K562 (cell line): ENCODE data around the gene PIGT. TPM values are rescaled to one million over a fixed set of nuclear protein-coding genes. Genes with fewer than 3 reads are reported as not detected.

Source experiments
- ATAC-seq: fragments of 200-7000 bp; cut with Tn5 transposase; 3 replicates; pipeline ENCODE4 v1.9.1; 2020; ENCODE audit warnings: moderate library complexity
- BruUV-seq: library from RNA; stranded (reverse); fragments of 400-500 nt; replicated peaks from 2 replicates; lab custom pipeline; 2021; lab: Mats Ljungman, UMichigan
- CTCF ChIA-PET: fragments of 300-600 bp; formaldehyde crosslinking; extraction: SDS; loops from one replicate; lab custom pipeline; 2021; ENCODE audit warnings: low intra/inter-chr PET ratio; lab: Yijun Ruan, JAX
- POLR2A ChIA-PET: fragments of 300-600, 350-650 bp; sonication (Branson Sonifier 250); formaldehyde crosslinking; extraction: SDS; loops from one replicate; lab custom pipeline; 2021; ENCODE audit warnings: antibody characterized with exemption, inconsistent platforms; lab: Yijun Ruan, JAX
- DNase-seq, 4 experiments: peaks; one replicate each; pipeline versions ENCODE4 v3.0.0 to v3.0.0-alpha.2; 2011 to 2018; ENCODE audit warnings: low spot score in 3 of 4, mixed read lengths in 3 of 4; ENCODE audit errors: extremely low read depth in 1 of 4
- FAIRE-seq: peaks from 2 replicates; lab custom pipeline; 2011; peaks lifted over from hg19 to GRCh38; lab: Jason Lieb, UNC
- H2AFZ ChIP-seq: 2 replicates; pipeline ENCODE4 v1.6.0; 2011; ENCODE audit warnings: low read depth, low read length, control low read depth, inconsistent platforms
- H3K27ac ChIP-seq: fragments of 200-600 bp; 3 replicates; pipeline ENCODE4 v1.8.0; 2011; ENCODE audit warnings: low read depth, mild to moderate bottlenecking, control low read depth, inconsistent platforms, low read length, moderate library complexity, mixed read lengths; ENCODE audit errors: extremely low read depth
- H3K27me3 ChIP-seq, 2 experiments: fragments of 300-600 bp in 1 of 2; 2 replicates in 1 of 2; 3 replicates in 1 of 2; pipeline versions ENCODE4 v1.6.0 to v1.8.0; 2011; ENCODE audit warnings: inconsistent platforms in 2 of 2, low read length in 2 of 2, mild to moderate bottlenecking in 1 of 2, mixed read lengths in 1 of 2, moderate library complexity in 1 of 2; ENCODE audit not compliant: control insufficient read depth in 2 of 2, insufficient read depth in 2 of 2
- H3K36me3 ChIP-seq: fragments of 300-600 bp; 3 replicates; pipeline ENCODE4 v1.8.0; 2011; ENCODE audit warnings: mild to moderate bottlenecking, low read length, inconsistent platforms; ENCODE audit not compliant: control insufficient read depth, insufficient read depth
- H3K4me1 ChIP-seq, 2 experiments: fragments of 200-600 bp in 1 of 2; replicated peaks in 1 of 2; 2 replicates in 1 of 2; 3 replicates in 1 of 2; pipeline versions ENCODE4 v1.5.1 to v1.8.0; 2011; ENCODE audit warnings: inconsistent platforms in 2 of 2, low read length in 2 of 2, mild to moderate bottlenecking in 1 of 2, mixed read lengths in 1 of 2, moderate library complexity in 1 of 2; ENCODE audit not compliant: control insufficient read depth in 2 of 2, insufficient read depth in 2 of 2
- H3K4me2 ChIP-seq: 2 replicates; pipeline ENCODE4 v1.6.1; 2011; ENCODE audit warnings: low read length, control low read depth, inconsistent platforms, mixed read lengths; ENCODE audit not compliant: insufficient read depth
- H3K4me3 ChIP-seq: fragments of 200-600 bp; sonication (generic), shearing (Covaris generic); 2 replicates; pipeline ENCODE4 v1.5.1; 2016; ENCODE audit warnings: control low read depth, inconsistent platforms
- H3K79me2 ChIP-seq: fragments of 200-600 bp; 3 replicates; pipeline ENCODE4 v1.8.0; 2011; ENCODE audit warnings: low read length, inconsistent platforms; ENCODE audit not compliant: control insufficient read depth, insufficient read depth
- H3K9ac ChIP-seq, 2 experiments: 2 replicates each; pipeline versions ENCODE4 v1.6.0 to v1.6.1; 2011; ENCODE audit warnings: low read depth in 2 of 2, low read length in 2 of 2, control low read depth in 1 of 2, inconsistent platforms in 1 of 2, mild to moderate bottlenecking in 1 of 2, mixed read lengths in 1 of 2; ENCODE audit not compliant: insufficient read depth in 1 of 2
- H3K9me1 ChIP-seq: one replicate; pipeline ENCODE4 v1.6.0; 2011; ENCODE audit warnings: inconsistent platforms, mild to moderate bottlenecking, low read length, moderate library complexity; ENCODE audit not compliant: control insufficient read depth, insufficient read depth
- H3K9me3 ChIP-seq: replicated peaks from 2 replicates; pipeline ENCODE4 v1.5.1; 2011; ENCODE audit warnings: low read depth, low read length, inconsistent platforms; ENCODE audit not compliant: control insufficient read depth, insufficient read depth
- H4K20me1 ChIP-seq: replicated peaks from 2 replicates; pipeline ENCODE4 v1.6.1; 2011; ENCODE audit warnings: low read length, inconsistent platforms, mixed read lengths; ENCODE audit not compliant: control insufficient read depth, insufficient read depth
- FOXA3 ChIP-seq, 2 experiments: fragments of 450-650 bp in 1 of 2; sonication (generic) in 1 of 2; formaldehyde crosslinking; IDR thresholded peaks in 1 of 2; conservative IDR thresholded peaks in 1 of 2; 2 replicates each; pipeline versions ENCODE4 v1.4.0 to v1.8.0; 2020 to 2022; ENCODE audit warnings: mild to moderate bottlenecking in 2 of 2, missing genetic modification reagents in 1 of 2
- JUNB ChIP-seq: fragments of 450-650 bp; formaldehyde crosslinking; conservative IDR thresholded peaks from 2 replicates; pipeline ENCODE4 v1.4.0; 2020; ENCODE audit warnings: mild to moderate bottlenecking
- MCM3 ChIP-seq: fragments of 450-650 bp; IDR thresholded peaks from 2 replicates; pipeline ENCODE4 v1.6.1; 2016
- MTA1 ChIP-seq: fragments of 450-650 bp; IDR thresholded peaks from 2 replicates; pipeline ENCODE4 v1.6.1; 2017; ENCODE audit warnings: borderline replicate concordance
- MXI1 ChIP-seq: IDR thresholded peaks from 2 replicates; pipeline ENCODE4 v1.6.1; 2011; ENCODE audit warnings: low read depth, mild to moderate bottlenecking, improper control_type of control experiment, low read length
- NCOA1 ChIP-seq: fragments of 450-650 bp; IDR thresholded peaks from 2 replicates; pipeline ENCODE4 v1.6.1; 2016; ENCODE audit warnings: low read depth
- NFYB ChIP-seq: IDR thresholded peaks from 2 replicates; pipeline ENCODE4 v1.6.1; 2011; ENCODE audit warnings: mild to moderate bottlenecking, moderate library complexity; ENCODE audit not compliant: insufficient read length; ENCODE audit errors: extremely low read depth
- STAG1 ChIP-seq: sonication (generic); formaldehyde crosslinking; IDR thresholded peaks from 2 replicates; pipeline ENCODE4 v1.5.0; 2020; ENCODE audit warnings: missing genetic modification reagents, borderline replicate concordance
- TEAD4 ChIP-seq, 2 experiments: sonication (generic) in 1 of 2; formaldehyde crosslinking in 1 of 2; IDR thresholded peaks; 2 replicates each; pipeline versions ENCODE4 v1.6.1 to v1.8.0; 2012 to 2022; ENCODE audit warnings: borderline replicate concordance in 1 of 2, inconsistent platforms in 1 of 2, low read length in 1 of 2, mild to moderate bottlenecking in 1 of 2, missing genetic modification reagents in 1 of 2
- XRCC4 ChIP-seq: IDR thresholded peaks from one replicate; pipeline ENCODE4 v1.6.1; 2011; ENCODE audit not compliant: insufficient read depth, insufficient read length; ENCODE audit errors: extremely low read depth
- ZNF217 ChIP-seq: sonication (generic); formaldehyde crosslinking; IDR thresholded peaks from 2 replicates; pipeline ENCODE4 v1.8.0; 2022; ENCODE audit warnings: mild to moderate bottlenecking, missing genetic modification reagents
- ZNF408 ChIP-seq: fragments of 250-450 bp; sonication (Bioruptor Pico); IDR thresholded peaks from 2 replicates; pipeline ENCODE4 v1.4.0; 2020; ENCODE audit warnings: low read depth, mild to moderate bottlenecking, moderate library complexity
- ZNF444 ChIP-seq: fragments of 250-450 bp; sonication (Bioruptor Pico); IDR thresholded peaks from 2 replicates; pipeline ENCODE4 v1.4.0; 2020; ENCODE audit warnings: mild to moderate bottlenecking, moderate library complexity
- ZSCAN29 ChIP-seq: fragments of 450-650 bp; IDR thresholded peaks from 2 replicates; pipeline ENCODE4 v1.6.1; 2017
- WGBS: fragments of 100-300 bp; shearing (Covaris generic); methylation state at CpG from one replicate; pipeline ENCODE4 v1.1.6; 2016; ENCODE audit warnings: low coverage, mixed read lengths; ENCODE audit not compliant: insufficient coverage; ENCODE audit errors: missing lambda C conversion rate; 5-methylcytosine and 5-hydroxymethylcytosine counted together
- in situ Hi-C: fragments of 300-500 bp; cut with MboI; formaldehyde crosslinking; loops from 4 replicates; pipeline ENCODE4 v1.15.0; 2018; ENCODE audit warnings: inconsistent platforms, mixed read lengths
- intact Hi-C: fragments of 100-400 bp; cut with micrococcal nuclease; formaldehyde crosslinking; loops from 2 replicates; pipeline ENCODE4 v1.14.2; 2022
- polyA plus RNA-seq, 8 experiments: library from polyadenylated mRNA; depleted of rRNA in 4 of 8; stranded (reverse) in 5 of 8; unstranded in 3 of 8; fragments of >200 nt; fragmentation: Nextera tagmentation in 2 of 8; fragmentation: Illumina TruSeq in 1 of 8; extraction: Ambion mirVana in 2 of 8; extraction: Trizol in 1 of 8; gene quantifications; 2 replicates each; pipeline versions ENCODE4 v1.2.1 to v1.2.3, GENCODE V29; 2011 to 2014; ENCODE audit warnings: inconsistent platforms in 1 of 8, missing spikeins in 1 of 8
- total RNA-seq, 7 experiments: library from RNA; depleted of rRNA in 6 of 7; stranded (reverse); fragments of >200 nt in 6 of 7; fragmentation: Illumina TruSeq in 2 of 7; extraction: Trizol in 2 of 7; gene quantifications; 2 replicates each; pipeline versions ENCODE4 v1.2.1 to v1.2.3, GENCODE V29; 2011 to 2021; ENCODE audit warnings: low replicate concordance in 1 of 7
- TF ChIP-seq, protein P1 (sequence below): fragments of 450-650 bp; IDR thresholded peaks from one replicate; pipeline ENCODE4 v1.6.1; 2018; ENCODE audit warnings: mild to moderate bottlenecking, moderate library complexity; ENCODE audit not compliant: partially characterized antibody
- TF ChIP-seq, protein P2 (sequence below): fragments of 250-450 bp; sonication (Bioruptor Pico); IDR thresholded peaks from 2 replicates; pipeline ENCODE4 v1.4.0; 2020; ENCODE audit warnings: mild to moderate bottlenecking, moderate library complexity, borderline replicate concordance
- TF ChIP-seq, protein P3 (sequence below): fragments of 450-650 bp; IDR thresholded peaks from 2 replicates; pipeline ENCODE4 v1.6.1; 2016; ENCODE audit warnings: borderline replicate concordance

Gene PIGT
- total and polyA plus RNA-seq, 9 of the 15 experiments (the other 6 are each of a cell fraction or from before 2014, with no cell fraction given), result 14.6 to 108 (median 46.9) TPM

DNA sequence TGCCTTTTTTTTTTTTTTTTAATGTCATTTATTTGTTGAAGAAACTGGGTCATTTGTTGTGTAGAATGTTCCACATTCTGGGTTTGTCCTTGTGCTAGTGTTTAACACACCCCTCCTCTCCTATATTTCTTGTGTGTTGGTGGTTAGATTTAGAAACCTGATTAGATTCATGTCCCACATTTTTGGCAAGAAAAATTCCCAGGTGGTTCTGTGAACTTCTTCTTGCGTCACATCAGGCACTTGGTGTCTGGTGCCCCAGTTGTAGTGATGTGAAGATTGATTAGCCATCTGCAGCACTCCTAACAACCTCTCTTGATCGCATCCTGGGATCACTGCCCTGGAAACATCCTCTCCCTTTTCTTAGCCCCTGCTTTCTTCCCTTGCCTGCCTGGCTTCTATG, 7.8 kb downstream of the PIGT start:
- no TSS peak for BruUV-seq
- in situ Hi-C loops, result no loop called here
- WGBS, result 95% methylated on average over 2 of the region's 2 CpGs
- TF ChIP-seq FOXA3 (CRISPR knock-in tag; conservative IDR thresholded peaks at IDR 0.05 in 1 of 2, IDR thresholded peaks at IDR 0.05 in 1 of 2) (no peak), STAG1 (CRISPR knock-in tag) (no peak), MCM3 (no peak), ZSCAN29 (no peak), JUNB (CRISPR knock-in tag) (no peak), ZNF217 (no peak), MXI1 (no peak), XRCC4 (no peak), TEAD4 (IDR thresholded peaks at IDR 0.05; ENCODE audit: low read length) (no peak), TEAD4 (CRISPR knock-in tag; IDR thresholded peaks at IDR 0.05; ENCODE audit: borderline replicate concordance) (no peak), MTA1 (no peak), ZNF444 (no peak), NCOA1 (no peak), ZNF408 (CRISPR knock-in tag) (no peak), NFYB (no peak)
- TF ChIP-seq, protein P1, sequence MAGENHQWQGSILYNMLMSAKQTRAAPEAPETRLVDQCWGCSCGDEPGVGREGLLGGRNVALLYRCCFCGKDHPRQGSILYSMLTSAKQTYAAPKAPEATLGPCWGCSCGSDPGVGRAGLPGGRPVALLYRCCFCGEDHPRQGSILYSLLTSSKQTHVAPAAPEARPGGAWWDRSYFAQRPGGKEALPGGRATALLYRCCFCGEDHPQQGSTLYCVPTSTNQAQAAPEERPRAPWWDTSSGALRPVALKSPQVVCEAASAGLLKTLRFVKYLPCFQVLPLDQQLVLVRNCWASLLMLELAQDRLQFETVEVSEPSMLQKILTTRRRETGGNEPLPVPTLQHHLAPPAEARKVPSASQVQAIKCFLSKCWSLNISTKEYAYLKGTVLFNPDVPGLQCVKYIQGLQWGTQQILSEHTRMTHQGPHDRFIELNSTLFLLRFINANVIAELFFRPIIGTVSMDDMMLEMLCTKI, result no peak
- TF ChIP-seq, protein P2, sequence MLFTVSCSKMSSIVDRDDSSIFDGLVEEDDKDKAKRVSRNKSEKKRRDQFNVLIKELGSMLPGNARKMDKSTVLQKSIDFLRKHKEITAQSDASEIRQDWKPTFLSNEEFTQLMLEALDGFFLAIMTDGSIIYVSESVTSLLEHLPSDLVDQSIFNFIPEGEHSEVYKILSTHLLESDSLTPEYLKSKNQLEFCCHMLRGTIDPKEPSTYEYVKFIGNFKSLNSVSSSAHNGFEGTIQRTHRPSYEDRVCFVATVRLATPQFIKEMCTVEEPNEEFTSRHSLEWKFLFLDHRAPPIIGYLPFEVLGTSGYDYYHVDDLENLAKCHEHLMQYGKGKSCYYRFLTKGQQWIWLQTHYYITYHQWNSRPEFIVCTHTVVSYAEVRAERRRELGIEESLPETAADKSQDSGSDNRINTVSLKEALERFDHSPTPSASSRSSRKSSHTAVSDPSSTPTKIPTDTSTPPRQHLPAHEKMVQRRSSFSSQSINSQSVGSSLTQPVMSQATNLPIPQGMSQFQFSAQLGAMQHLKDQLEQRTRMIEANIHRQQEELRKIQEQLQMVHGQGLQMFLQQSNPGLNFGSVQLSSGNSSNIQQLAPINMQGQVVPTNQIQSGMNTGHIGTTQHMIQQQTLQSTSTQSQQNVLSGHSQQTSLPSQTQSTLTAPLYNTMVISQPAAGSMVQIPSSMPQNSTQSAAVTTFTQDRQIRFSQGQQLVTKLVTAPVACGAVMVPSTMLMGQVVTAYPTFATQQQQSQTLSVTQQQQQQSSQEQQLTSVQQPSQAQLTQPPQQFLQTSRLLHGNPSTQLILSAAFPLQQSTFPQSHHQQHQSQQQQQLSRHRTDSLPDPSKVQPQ (CRISPR knock-in tag), result no peak
- TF ChIP-seq, protein P3, sequence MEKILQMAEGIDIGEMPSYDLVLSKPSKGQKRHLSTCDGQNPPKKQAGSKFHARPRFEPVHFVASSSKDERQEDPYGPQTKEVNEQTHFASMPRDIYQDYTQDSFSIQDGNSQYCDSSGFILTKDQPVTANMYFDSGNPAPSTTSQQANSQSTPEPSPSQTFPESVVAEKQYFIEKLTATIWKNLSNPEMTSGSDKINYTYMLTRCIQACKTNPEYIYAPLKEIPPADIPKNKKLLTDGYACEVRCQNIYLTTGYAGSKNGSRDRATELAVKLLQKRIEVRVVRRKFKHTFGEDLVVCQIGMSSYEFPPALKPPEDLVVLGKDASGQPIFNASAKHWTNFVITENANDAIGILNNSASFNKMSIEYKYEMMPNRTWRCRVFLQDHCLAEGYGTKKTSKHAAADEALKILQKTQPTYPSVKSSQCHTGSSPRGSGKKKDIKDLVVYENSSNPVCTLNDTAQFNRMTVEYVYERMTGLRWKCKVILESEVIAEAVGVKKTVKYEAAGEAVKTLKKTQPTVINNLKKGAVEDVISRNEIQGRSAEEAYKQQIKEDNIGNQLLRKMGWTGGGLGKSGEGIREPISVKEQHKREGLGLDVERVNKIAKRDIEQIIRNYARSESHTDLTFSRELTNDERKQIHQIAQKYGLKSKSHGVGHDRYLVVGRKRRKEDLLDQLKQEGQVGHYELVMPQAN, result no peak

More for the DNA sequence above, 7.8 kb downstream of the PIGT start:
- H3K9me3 ChIP-seq, result no peaks in the 10 kb centered on the region
- H3K9me1 ChIP-seq, result no peaks in the 10 kb centered on the region
- no peak for FAIRE-seq
- no peaks in the 10 kb centered on the region for H3K27me3 ChIP-seq
- no peak overlapping the region for H2AFZ ChIP-seq
- no peaks in the 10 kb centered on the region for H4K20me1 ChIP-seq
- H3K27ac ChIP-seq, result no peak overlapping the region
- peaks cover 11 to 17% of the 10 kb centered on the region in 2 experiments; a peak in 4 of 5 replicates for H3K4me1 ChIP-seq
- peaks cover 67% of the 10 kb centered on the region; the same call in 2 of the 3 replicates for H3K36me3 ChIP-seq
- no peak for DNase-seq
- no peaks in the 10 kb centered on the region for H3K79me2 ChIP-seq
- ChIA-PET POLR2A (no interaction called here), CTCF (no interaction called here)
- no peak for ATAC-seq
- intact Hi-C loops, result no loop called here
- H3K9ac ChIP-seq, result no peak overlapping the region
- H3K4me2 ChIP-seq, result no peak overlapping the region
- no peak overlapping the region for H3K4me3 ChIP-seq
